OCI-LY1 (cell line): Measurements from ENCODE around the gene AOC3.

ENCODE experiments used
- H2AFZ ChIP-seq: fragments of 200-600 bp; sonication (generic), shearing (Covaris generic); 2 replicates; pipeline ENCODE4 v1.6.0; 2014; ENCODE audit warnings: antibody characterized with exemption, mild to moderate bottlenecking, low read length
- H3F3A ChIP-seq: fragments of 200-600 bp; sonication (generic), shearing (Covaris generic); 2 replicates; pipeline ENCODE4 v1.6.0; 2014; ENCODE audit warnings: mild to moderate bottlenecking, antibody characterized with exemption, low read length, moderate library complexity; ENCODE audit not compliant: insufficient read depth
- H3K27ac ChIP-seq: fragments of 200-600 bp; sonication (generic); 2 replicates; pipeline ENCODE4 v1.5.1; 2014; ENCODE audit warnings: low read length, mixed run types, mild to moderate bottlenecking, low read depth; ENCODE audit not compliant: poor library complexity, severe bottlenecking
- H3K27me3 ChIP-seq: fragments of 200-600 bp; sonication (generic); 2 replicates; pipeline ENCODE4 v1.6.0; 2014; ENCODE audit warnings: antibody characterized with exemption, mild to moderate bottlenecking, low read length, moderate library complexity; ENCODE audit not compliant: insufficient read depth
- H3K36me3 ChIP-seq: fragments of 200-600 bp; sonication (generic); 2 replicates; pipeline ENCODE4 v1.6.1; 2014; ENCODE audit warnings: mild to moderate bottlenecking, antibody characterized with exemption, low read length, moderate library complexity, mixed read lengths; ENCODE audit not compliant: insufficient read depth
- H3K4me1 ChIP-seq: fragments of 200-600 bp; sonication (generic); 2 replicates; pipeline ENCODE4 v1.5.1; 2014; ENCODE audit warnings: mild to moderate bottlenecking, low read length, moderate library complexity; ENCODE audit not compliant: insufficient read depth, severe bottlenecking
- H3K4me2 ChIP-seq: fragments of 200-600 bp; sonication (generic), shearing (Covaris generic); 2 replicates; pipeline ENCODE4 v1.6.1; 2014; ENCODE audit warnings: low read length
- H3K4me3 ChIP-seq: fragments of 200-600 bp; sonication (generic); 2 replicates; pipeline ENCODE4 v1.5.1; 2014; ENCODE audit warnings: low read length, low read depth, mild to moderate bottlenecking, mixed read lengths; ENCODE audit not compliant: poor library complexity, severe bottlenecking
- H3K79me2 ChIP-seq: fragments of 200-600 bp; shearing (Covaris generic); 2 replicates; pipeline ENCODE4 v1.6.1; 2016; ENCODE audit warnings: mixed run types, low read length, mixed read lengths; ENCODE audit not compliant: insufficient read depth
- H3K9ac ChIP-seq: fragments of 200-600 bp; sonication (generic), shearing (Covaris generic); 2 replicates; pipeline ENCODE4 v1.6.1; 2014; ENCODE audit warnings: mild to moderate bottlenecking, low read length, mixed read lengths
- H3K9me2 ChIP-seq: fragments of 200-600 bp; sonication (generic), shearing (Covaris generic); 2 replicates; pipeline ENCODE4 v1.6.1; 2014; ENCODE audit warnings: low read depth, mild to moderate bottlenecking, low read length, mixed read lengths
- H3K9me3 ChIP-seq: fragments of 200-600 bp; shearing (Covaris generic); 2 replicates; pipeline ENCODE4 v1.6.1; 2014; ENCODE audit warnings: low read length, mixed read lengths
- H4K20me1 ChIP-seq: fragments of 200-600 bp; sonication (generic), shearing (Covaris generic); 2 replicates; pipeline ENCODE4 v1.6.0; 2016; ENCODE audit warnings: mild to moderate bottlenecking, low read length; ENCODE audit not compliant: insufficient read depth
- EZH2 ChIP-seq: fragments of 200-600 bp; sonication (generic), shearing (Covaris generic); IDR thresholded peaks from 2 replicates; pipeline ENCODE4 v1.8.0; 2017; ENCODE audit warnings: borderline replicate concordance, mixed run types, mild to moderate bottlenecking, antibody characterized with exemption, low read length, moderate library complexity, mixed read lengths
- TF ChIP-seq, protein P1 (sequence below): fragments of 200-600 bp; sonication (generic), shearing (Covaris generic); IDR thresholded peaks from 2 replicates; pipeline ENCODE4 v1.5.1; 2017; ENCODE audit warnings: mild to moderate bottlenecking, antibody characterized with exemption, low read length, moderate library complexity, mixed read lengths

AOC3 gene

DNA sequence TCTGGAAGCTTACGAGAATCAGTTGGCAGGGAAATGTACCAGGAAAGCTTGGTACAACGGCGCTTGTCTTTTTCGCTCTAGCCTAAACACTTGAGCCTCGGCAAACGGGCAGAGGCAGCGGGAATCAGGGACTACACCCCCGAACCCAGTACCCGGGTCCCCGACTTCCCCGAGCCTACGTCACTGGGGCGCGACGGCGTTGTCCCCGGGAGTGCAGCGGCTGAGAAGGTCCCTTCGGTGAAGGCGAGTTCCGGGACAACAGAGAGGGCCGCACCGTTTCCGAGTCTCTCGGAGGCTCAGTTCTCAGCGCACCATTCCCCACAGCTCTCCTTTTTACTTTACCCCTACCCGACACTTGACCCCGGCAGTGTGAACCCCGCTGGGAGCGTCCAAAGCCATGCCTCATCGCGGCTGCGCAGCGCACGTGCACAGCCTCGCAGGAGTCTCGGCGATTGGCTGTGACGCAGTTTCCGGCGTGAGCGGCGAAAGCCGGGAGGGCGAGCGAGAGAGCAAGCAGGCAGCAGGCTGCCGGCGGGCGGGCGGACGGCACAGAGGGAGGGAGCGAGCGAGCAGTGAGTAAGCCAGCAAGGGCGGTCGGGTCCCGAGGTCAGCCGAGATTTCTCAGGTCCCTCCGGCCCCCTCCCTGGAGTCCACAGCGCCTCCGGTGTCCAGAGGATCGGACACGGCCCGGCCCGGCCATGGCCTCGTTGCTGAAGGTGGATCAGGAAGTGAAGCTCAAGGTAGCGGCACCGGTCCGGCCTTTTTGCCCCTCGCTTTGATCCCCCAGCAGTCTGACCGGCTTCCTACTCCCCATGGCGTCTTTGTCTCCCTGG is 17.8 kb upstream of the AOC3 start, which contains the start of gene PSME3:
Gene PSME3, plus strand, starts transcription at position 464 of the 833 bp plus-strand sequence. Its CDS starts 235 bp downstream, at position 699.
- H3K79me2 ChIP-seq = peaks cover 18% of the 10 kb centered on the region
- TF ChIP-seq, protein P1, sequence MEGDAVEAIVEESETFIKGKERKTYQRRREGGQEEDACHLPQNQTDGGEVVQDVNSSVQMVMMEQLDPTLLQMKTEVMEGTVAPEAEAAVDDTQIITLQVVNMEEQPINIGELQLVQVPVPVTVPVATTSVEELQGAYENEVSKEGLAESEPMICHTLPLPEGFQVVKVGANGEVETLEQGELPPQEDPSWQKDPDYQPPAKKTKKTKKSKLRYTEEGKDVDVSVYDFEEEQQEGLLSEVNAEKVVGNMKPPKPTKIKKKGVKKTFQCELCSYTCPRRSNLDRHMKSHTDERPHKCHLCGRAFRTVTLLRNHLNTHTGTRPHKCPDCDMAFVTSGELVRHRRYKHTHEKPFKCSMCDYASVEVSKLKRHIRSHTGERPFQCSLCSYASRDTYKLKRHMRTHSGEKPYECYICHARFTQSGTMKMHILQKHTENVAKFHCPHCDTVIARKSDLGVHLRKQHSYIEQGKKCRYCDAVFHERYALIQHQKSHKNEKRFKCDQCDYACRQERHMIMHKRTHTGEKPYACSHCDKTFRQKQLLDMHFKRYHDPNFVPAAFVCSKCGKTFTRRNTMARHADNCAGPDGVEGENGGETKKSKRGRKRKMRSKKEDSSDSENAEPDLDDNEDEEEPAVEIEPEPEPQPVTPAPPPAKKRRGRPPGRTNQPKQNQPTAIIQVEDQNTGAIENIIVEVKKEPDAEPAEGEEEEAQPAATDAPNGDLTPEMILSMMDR = no peak
- TF ChIP-seq EZH2 = no peak

GRCh38 chr17:42833767-42834422 is 17.1 kb upstream of the AOC3 start:
- Histone ChIP-seq H3F3A (no peaks in the 10 kb centered on the region), H3K9ac (peak overlapping the region; percentile 95), H3K79me2 (peaks cover 18% of the 10 kb centered on the region), H2AFZ (no peak overlapping the region), H3K27me3 (no peaks in the 10 kb centered on the region), H3K9me2 (no peaks in the 10 kb centered on the region), H3K9me3 (no peaks in the 10 kb centered on the region), H3K4me2 (peak overlapping the region; percentile 93), H3K4me1 (peaks cover 21% of the 10 kb centered on the region), H3K27ac (peak overlapping the region; percentile 47), H3K4me3 (peak overlapping the region; percentile 87), H3K36me3 (peaks cover 44% of the 10 kb centered on the region), H4K20me1 (no peaks in the 10 kb centered on the region)
- TF ChIP-seq EZH2 = no peak
- TF ChIP-seq, protein P1 = no peak

More for the DNA sequence above, 17.8 kb upstream of the AOC3 start, which contains the start of gene PSME3:
- Histone ChIP-seq H3K27ac (peak within 1 kb of the TSS; percentile 47), H3K4me1 (peaks cover 21% of the 10 kb centered on the region), H3K9me2 (no peaks in the 10 kb centered on the region), H3F3A (no peaks in the 10 kb centered on the region), H3K27me3 (no peaks in the 10 kb centered on the region), H3K9me3 (no peaks in the 10 kb centered on the region), H2AFZ (no peak within 1 kb of the TSS), H3K4me2 (peak within 1 kb of the TSS; percentile 93), H3K36me3 (peaks cover 37% of the 10 kb centered on the region), H3K4me3 (peak within 1 kb of the TSS; percentile 87), H4K20me1 (no peaks in the 10 kb centered on the region), H3K9ac (peak within 1 kb of the TSS; percentile 95)

- H3K9me2 ChIP-seq = no peaks in the 10 kb centered on the region
- H3K79me2 ChIP-seq = peaks cover 18% of the 10 kb centered on the region
- no peaks in the 10 kb centered on the region for H3F3A ChIP-seq
- H3K27me3 ChIP-seq = no peaks in the 10 kb centered on the region
- peaks cover 21% of the 10 kb centered on the region for H3K4me1 ChIP-seq
- peaks cover 62% of the 10 kb centered on the region for H3K36me3 ChIP-seq
- no peak overlapping the region for H3K4me3 ChIP-seq
- no peak overlapping the region for H3K4me2 ChIP-seq
- no peaks in the 10 kb centered on the region for H4K20me1 ChIP-seq
- H2AFZ ChIP-seq = no peak overlapping the region
- TF ChIP-seq EZH2 = no peak
- TF ChIP-seq, protein P1 = no peak
- no peaks in the 10 kb centered on the region for H3K9me3 ChIP-seq
- no peak overlapping the region for H3K27ac ChIP-seq
- no peak overlapping the region for H3K9ac ChIP-seq
Observed at GRCh38 chr17:42835732-42836131, 15.3 kb upstream of the AOC3 start.
